Measurements from ENCODE around the gene SFT2D2. TPM values are rescaled to one million over a fixed set of nuclear protein-coding genes. Genes with fewer than 3 reads are reported as not detected.

The SFT2D2 gene
- total RNA-seq, 1 donor from 2014 or later = 13.3 TPM

DNA sequence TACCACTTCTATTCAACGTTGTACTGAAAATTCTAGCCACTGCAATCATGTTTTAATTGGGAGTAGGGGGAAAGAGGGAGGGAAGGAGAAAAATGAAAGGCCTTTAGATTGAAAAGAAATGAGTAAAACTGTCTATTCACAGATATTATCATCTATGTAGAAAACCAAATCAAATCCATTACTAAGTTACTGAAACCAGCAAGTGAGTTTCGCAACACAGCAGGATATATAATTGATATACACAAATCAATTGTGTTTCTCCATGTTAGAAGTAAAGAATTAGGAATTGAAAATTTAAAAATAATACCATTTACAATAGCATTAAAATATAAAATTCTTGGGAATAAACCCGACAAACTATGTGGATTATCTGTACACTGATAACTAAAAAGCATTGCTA, 19.2 kb downstream of the SFT2D2 start:
- intact Hi-C loops (cut with micrococcal nuclease) = no loop called here
- DNase-seq = no peak
- no peak overlapping the region for H3K27ac ChIP-seq (replicated peaks)
- no peak overlapping the region for H3K4me3 ChIP-seq
- H3K9me3 ChIP-seq (replicated peaks) = no peaks in the 10 kb centered on the region
- H3K36me3 ChIP-seq = peaks cover 78% of the 10 kb centered on the region
- H3K27me3 ChIP-seq (ENCODE audit: low read depth) = no peaks in the 10 kb centered on the region
- peaks cover 31% of the 10 kb centered on the region for H3K4me1 ChIP-seq
- TF ChIP-seq, protein P1, sequence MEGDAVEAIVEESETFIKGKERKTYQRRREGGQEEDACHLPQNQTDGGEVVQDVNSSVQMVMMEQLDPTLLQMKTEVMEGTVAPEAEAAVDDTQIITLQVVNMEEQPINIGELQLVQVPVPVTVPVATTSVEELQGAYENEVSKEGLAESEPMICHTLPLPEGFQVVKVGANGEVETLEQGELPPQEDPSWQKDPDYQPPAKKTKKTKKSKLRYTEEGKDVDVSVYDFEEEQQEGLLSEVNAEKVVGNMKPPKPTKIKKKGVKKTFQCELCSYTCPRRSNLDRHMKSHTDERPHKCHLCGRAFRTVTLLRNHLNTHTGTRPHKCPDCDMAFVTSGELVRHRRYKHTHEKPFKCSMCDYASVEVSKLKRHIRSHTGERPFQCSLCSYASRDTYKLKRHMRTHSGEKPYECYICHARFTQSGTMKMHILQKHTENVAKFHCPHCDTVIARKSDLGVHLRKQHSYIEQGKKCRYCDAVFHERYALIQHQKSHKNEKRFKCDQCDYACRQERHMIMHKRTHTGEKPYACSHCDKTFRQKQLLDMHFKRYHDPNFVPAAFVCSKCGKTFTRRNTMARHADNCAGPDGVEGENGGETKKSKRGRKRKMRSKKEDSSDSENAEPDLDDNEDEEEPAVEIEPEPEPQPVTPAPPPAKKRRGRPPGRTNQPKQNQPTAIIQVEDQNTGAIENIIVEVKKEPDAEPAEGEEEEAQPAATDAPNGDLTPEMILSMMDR (IDR thresholded peaks at IDR 0.05; ENCODE audit: borderline replicate concordance) = no peak

DNA sequence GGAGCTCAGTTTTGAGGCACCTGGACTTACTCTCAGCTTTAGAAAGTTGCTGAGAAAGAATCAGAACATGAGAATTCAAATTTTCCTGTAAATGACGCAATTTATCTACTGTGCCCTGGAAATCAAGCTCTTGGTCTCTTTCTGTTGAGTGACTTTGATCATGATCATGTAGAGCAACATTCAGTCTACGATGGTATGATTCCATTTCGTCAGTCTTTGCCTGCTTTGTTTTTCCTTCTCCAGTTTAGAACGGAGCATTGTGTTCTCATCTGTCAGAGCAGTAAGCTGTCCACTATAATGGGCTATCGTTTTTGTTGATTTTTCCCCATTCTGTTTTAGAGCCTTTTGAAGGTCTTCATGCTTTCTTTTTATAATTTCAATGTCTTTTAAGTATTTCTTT, 20.7 kb downstream of the SFT2D2 start:
- no peak overlapping the region for H3K4me3 ChIP-seq
- peaks cover 31% of the 10 kb centered on the region for H3K4me1 ChIP-seq
- DNase-seq = no peak
- no peak overlapping the region for H3K27ac ChIP-seq (replicated peaks)
- intact Hi-C loops (cut with micrococcal nuclease) = no loop called here
- H3K27me3 ChIP-seq (ENCODE audit: low read depth) = no peaks in the 10 kb centered on the region
- TF ChIP-seq, protein P1 (IDR thresholded peaks at IDR 0.05; ENCODE audit: borderline replicate concordance) = no peak
- H3K9me3 ChIP-seq (replicated peaks) = no peaks in the 10 kb centered on the region
- H3K36me3 ChIP-seq = peaks cover 75% of the 10 kb centered on the region

DNA sequence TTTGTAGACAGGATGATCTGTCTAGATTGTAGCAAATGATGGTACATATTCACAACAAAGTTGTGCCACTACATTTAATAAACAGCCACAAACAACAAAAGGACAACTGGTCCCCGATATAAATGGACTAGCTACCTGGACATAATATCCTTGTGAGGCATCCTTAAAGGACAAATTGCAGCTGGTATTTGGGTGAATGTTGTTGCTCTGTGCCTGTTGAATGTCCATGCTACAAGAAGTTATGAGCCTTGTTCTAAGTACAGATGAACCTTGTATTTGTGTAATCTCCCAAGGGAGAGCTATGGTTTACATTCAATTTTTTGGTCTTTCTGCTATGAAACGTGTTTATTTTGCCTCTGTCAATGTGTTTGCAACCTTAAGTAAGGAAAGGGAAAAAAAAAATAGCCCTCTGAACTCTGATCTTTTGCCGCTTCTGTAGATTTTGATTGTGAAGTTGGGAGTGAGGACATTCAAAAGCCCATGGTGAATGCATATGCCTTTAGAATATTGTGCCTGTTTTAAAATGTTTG, 26.5 kb downstream of the SFT2D2 start:
- Histone ChIP-seq H3K4me3 (no peak overlapping the region), H3K4me1 (no peaks in the 10 kb centered on the region), H3K27me3 (ENCODE audit: low read depth) (no peaks in the 10 kb centered on the region), H3K9me3 (replicated peaks) (peaks cover 24% of the 10 kb centered on the region), H3K36me3 (peaks cover 45% of the 10 kb centered on the region), H3K27ac (replicated peaks) (no peak overlapping the region)
- TF ChIP-seq, protein P1 (IDR thresholded peaks at IDR 0.05; ENCODE audit: borderline replicate concordance) = no peak
- DNase-seq = no peak
- intact Hi-C loops (cut with micrococcal nuclease) = no loop called here

DNA sequence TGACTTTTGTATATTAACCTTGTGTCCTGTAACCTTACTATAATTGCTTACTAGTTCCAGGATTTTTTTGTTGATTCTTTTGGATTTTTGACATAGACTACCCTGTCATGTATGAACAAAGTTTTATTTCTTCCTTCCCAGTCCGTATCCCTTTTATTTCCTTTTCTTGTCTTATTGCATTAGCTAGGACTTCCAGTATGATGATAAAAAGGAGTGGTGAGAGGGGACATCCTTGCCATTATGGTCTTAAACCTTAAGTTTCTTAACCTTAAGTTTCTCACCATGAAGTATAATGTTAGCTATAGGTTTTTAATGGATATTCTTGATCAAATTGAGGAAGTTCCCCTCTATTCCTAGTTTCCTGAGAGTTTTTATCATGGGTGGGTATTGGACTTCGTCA, 30.4 kb downstream of the SFT2D2 start:
- Histone ChIP-seq H3K27ac (replicated peaks) (no peak overlapping the region), H3K36me3 (peaks cover 22% of the 10 kb centered on the region), H3K4me3 (no peak overlapping the region), H3K27me3 (ENCODE audit: low read depth) (no peaks in the 10 kb centered on the region), H3K9me3 (replicated peaks) (peaks cover 27% of the 10 kb centered on the region), H3K4me1 (peaks cover 8% of the 10 kb centered on the region)
- intact Hi-C loops (cut with micrococcal nuclease) = no loop called here
- no peak for DNase-seq
- TF ChIP-seq, protein P1 (IDR thresholded peaks at IDR 0.05; ENCODE audit: borderline replicate concordance) = no peak

DNA sequence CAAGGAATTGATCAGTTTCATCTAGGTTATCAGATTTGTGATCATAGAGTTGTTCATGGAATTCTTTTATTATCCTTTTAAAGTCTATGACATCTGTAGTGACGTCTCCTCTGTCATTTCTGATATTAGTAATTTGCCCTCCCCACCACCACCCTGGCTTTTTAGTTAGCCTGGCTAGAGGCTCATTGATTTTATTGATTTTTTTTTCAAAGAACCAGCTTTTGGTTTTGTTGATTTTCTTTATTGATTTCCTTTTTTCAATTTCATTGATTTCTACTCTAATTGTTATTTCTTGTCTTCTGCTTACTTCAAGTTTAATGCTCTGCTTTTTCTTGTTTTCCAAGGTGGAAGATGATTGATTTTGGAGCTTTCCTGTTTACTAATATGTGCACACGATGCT, 31.6 kb downstream of the SFT2D2 start:
- DNase-seq = no peak
- TF ChIP-seq, protein P1 (IDR thresholded peaks at IDR 0.05; ENCODE audit: borderline replicate concordance) = no peak
- Histone ChIP-seq H3K4me1 (peaks cover 19% of the 10 kb centered on the region), H3K9me3 (replicated peaks) (peaks cover 27% of the 10 kb centered on the region), H3K27ac (replicated peaks) (no peak overlapping the region), H3K36me3 (peaks cover 22% of the 10 kb centered on the region), H3K4me3 (no peak overlapping the region), H3K27me3 (ENCODE audit: low read depth) (no peaks in the 10 kb centered on the region)
- intact Hi-C loops (cut with micrococcal nuclease) = no loop called here

All from left ventricle myocardium inferior (tissue), 1 donor.